Stimulated activated CD8-positive, alpha-beta memory T cell treated with anti-CD3 and anti-CD28 coated beads, Interleukin-15, amount 100 ng/mL, for 1 hour (primary cell): ENCODE results near the gene CYFIP1.
"Not testable (repeated sequence)": the region's sequence is repeated elsewhere in the genome, so short reads cannot be mapped to it uniquely, and the experiment has no call there.

Experiments
- DNase-seq: peaks from one replicate; pipeline ENCODE4 v3.0.0-alpha.2; 2020; ENCODE audit warnings: low read depth

The CYFIP1 gene

GRCh38 chr15:22980189-22981050, at the start of gene CYFIP1:
Gene CYFIP1, minus strand, starts transcription at chr15:22980368. Its CDS starts 33,083 bp downstream, at chr15:22947285.
- DNase-seq: no peak

- no peak for DNase-seq
Observed at GRCh38 chr15:23026218-23026617, 46.0 kb upstream of the CYFIP1 start.

GRCh38 chr15:23022156-23022555, 42.0 kb upstream of the CYFIP1 start:
- DNase-seq: no peak

GRCh38 chr15:23014394-23015000, 34.3 kb upstream of the CYFIP1 start:
- DNase-seq: no peak

GRCh38 chr15:23013681-23014080, 33.5 kb upstream of the CYFIP1 start:
- DNase-seq: no peak

GRCh38 chr15:23012616-23013015, 32.4 kb upstream of the CYFIP1 start:
- not testable (repeated sequence) for DNase-seq

- DNase-seq: no peak
Observed at GRCh38 chr15:23003736-23004135, 23.6 kb upstream of the CYFIP1 start.

GRCh38 chr15:23002920-23003319, 22.8 kb upstream of the CYFIP1 start:
- no peak for DNase-seq

GRCh38 chr15:22995795-22996194, 15.6 kb upstream of the CYFIP1 start:
- no peak for DNase-seq

GRCh38 chr15:22992024-22992326, 11.8 kb upstream of the CYFIP1 start:
- no peak for DNase-seq

GRCh38 chr15:22989576-22990477, 9.7 kb upstream of the CYFIP1 start:
- no peak for DNase-seq

GRCh38 chr15:22988811-22989210, 8.6 kb upstream of the CYFIP1 start:
- no peak for DNase-seq

- not testable (repeated sequence) for DNase-seq
Observed at GRCh38 chr15:22981931-22982330, 1.8 kb upstream of the CYFIP1 start.

GRCh38 chr15:22981051-22981840, 1.1 kb upstream of the CYFIP1 start:
- DNase-seq: no peak

- DNase-seq: no peak
Observed at GRCh38 chr15:22979238-22980188, 655 bp downstream of the CYFIP1 start.

- DNase-seq: no peak
Observed at GRCh38 chr15:22978691-22979237, 1.4 kb downstream of the CYFIP1 start.

- DNase-seq: no peak
Observed at GRCh38 chr15:22974745-22975144, 5.4 kb downstream of the CYFIP1 start.

- no peak for DNase-seq
Observed at GRCh38 chr15:22973987-22974386, 6.2 kb downstream of the CYFIP1 start.

GRCh38 chr15:22973286-22973685, 6.9 kb downstream of the CYFIP1 start:
- no peak for DNase-seq

GRCh38 chr15:22969489-22969888, 10.7 kb downstream of the CYFIP1 start:
- DNase-seq: no peak
